IMR-90 (cell line): Measurements from ENCODE around the gene SBF1.

Experiments used
- BHLHE40 ChIP-seq: fragments of 150-350 bp; IDR thresholded peaks from 2 replicates; pipeline ENCODE4 v1.6.1; 2016; ENCODE audit warnings: mild to moderate bottlenecking, low read depth, low read length
- CEBPB ChIP-seq: IDR thresholded peaks from 2 replicates; pipeline ENCODE4 v1.6.1; 2012; ENCODE audit warnings: low read depth, low read length, improper control_type of control experiment
- CHD1 ChIP-seq: IDR thresholded peaks from 2 replicates; pipeline ENCODE4 v1.6.1; 2012; ENCODE audit warnings: low read depth, low read length, improper control_type of control experiment
- CTCF ChIP-seq: conservative IDR thresholded peaks from 2 replicates; pipeline ENCODE4 v1.5.1; 2012; ENCODE audit warnings: mild to moderate bottlenecking, low read depth, low read length, improper control_type of control experiment
- ELK1 ChIP-seq: fragments of 150-350 bp; IDR thresholded peaks from 2 replicates; pipeline ENCODE4 v1.6.1; 2016; ENCODE audit warnings: low read depth, mild to moderate bottlenecking, low read length, moderate library complexity, borderline replicate concordance
- FOS ChIP-seq: fragments of 150-350 bp; IDR thresholded peaks from 2 replicates; pipeline ENCODE4 v1.6.1; 2016; ENCODE audit warnings: low read depth, low read length
- MAFK ChIP-seq: IDR thresholded peaks from 2 replicates; pipeline ENCODE4 v1.6.1; 2012; ENCODE audit warnings: low read depth, low read length, improper control_type of control experiment
- MXI1 ChIP-seq: IDR thresholded peaks from 2 replicates; pipeline ENCODE4 v1.6.1; 2012; ENCODE audit warnings: low read depth, mild to moderate bottlenecking, low read length, moderate library complexity, borderline replicate concordance
- POLR2A ChIP-seq: IDR thresholded peaks from 2 replicates; pipeline ENCODE4 v1.6.1; 2012; ENCODE audit warnings: mild to moderate bottlenecking, low read depth, low read length
- RAD21 ChIP-seq: IDR thresholded peaks from 2 replicates; pipeline ENCODE4 v1.6.1; 2012; ENCODE audit warnings: low read length, improper control_type of control experiment
- RCOR1 ChIP-seq: IDR thresholded peaks from 2 replicates; pipeline ENCODE4 v1.6.1; 2012; ENCODE audit warnings: mild to moderate bottlenecking, low read length, improper control_type of control experiment; ENCODE audit not compliant: insufficient replicate concordance
- RFX5 ChIP-seq: IDR thresholded peaks from 2 replicates; pipeline ENCODE4 v1.8.0; 2012; ENCODE audit warnings: low read depth, mild to moderate bottlenecking, low read length, moderate library complexity
- SMC3 ChIP-seq: fragments of 150-350 bp; IDR thresholded peaks from 2 replicates; pipeline ENCODE4 v1.6.1; 2016; ENCODE audit warnings: low read depth, mild to moderate bottlenecking, antibody characterized with exemption, low read length, moderate library complexity
- TF ChIP-seq, protein P1 (sequence below): fragments of 150-350 bp; IDR thresholded peaks from 2 replicates; pipeline ENCODE4 v1.6.1; 2017; ENCODE audit warnings: mild to moderate bottlenecking, antibody characterized with exemption, low read length, low read depth

DNA sequence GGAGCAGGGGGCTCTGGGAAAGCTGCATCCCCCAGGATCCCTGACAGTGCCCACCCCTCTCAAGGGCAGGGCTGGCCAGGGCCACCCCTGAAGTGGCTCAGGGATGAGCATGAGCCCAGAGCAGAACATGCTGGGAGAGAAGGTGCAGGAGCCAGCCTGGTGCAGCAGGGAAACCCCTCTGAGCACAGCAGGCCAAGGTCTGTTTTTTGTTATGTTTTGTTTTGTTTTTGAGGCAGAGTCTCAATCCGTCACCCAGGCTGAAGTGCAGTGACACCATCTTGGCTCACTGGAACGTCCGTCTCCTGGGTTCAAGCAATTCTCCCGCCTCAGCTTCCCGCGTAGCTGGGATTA lies 792 bp upstream of the SBF1 start:
- TF ChIP-seq CTCF, result no peak
- no peak for TF ChIP-seq MXI1
- TF ChIP-seq, protein P1, sequence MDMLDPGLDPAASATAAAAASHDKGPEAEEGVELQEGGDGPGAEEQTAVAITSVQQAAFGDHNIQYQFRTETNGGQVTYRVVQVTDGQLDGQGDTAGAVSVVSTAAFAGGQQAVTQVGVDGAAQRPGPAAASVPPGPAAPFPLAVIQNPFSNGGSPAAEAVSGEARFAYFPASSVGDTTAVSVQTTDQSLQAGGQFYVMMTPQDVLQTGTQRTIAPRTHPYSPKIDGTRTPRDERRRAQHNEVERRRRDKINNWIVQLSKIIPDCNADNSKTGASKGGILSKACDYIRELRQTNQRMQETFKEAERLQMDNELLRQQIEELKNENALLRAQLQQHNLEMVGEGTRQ, result no peak
- TF ChIP-seq MAFK, result no peak
- no peak for TF ChIP-seq POLR2A
- TF ChIP-seq FOS, result no peak
- no peak for TF ChIP-seq RFX5
- TF ChIP-seq SMC3, result no peak
- TF ChIP-seq RAD21, result no peak
- no peak for TF ChIP-seq RCOR1
- TF ChIP-seq CHD1, result no peak
- no peak for TF ChIP-seq BHLHE40
- TF ChIP-seq CEBPB, result no peak
- TF ChIP-seq ELK1, result no peak
